GM12865 (cell line): Measurements from ENCODE around the gene ZNF747.
A peak's percentile ranks its signal among the peaks of the same experiment; 100 is the strongest.

Experiments
- DNase-seq: peaks from one replicate; pipeline ENCODE4 v3.0.0; 2010; ENCODE audit warnings: low read depth
- H3K4me3 ChIP-seq: 2 replicates; pipeline ENCODE4 v1.5.1; 2011; ENCODE audit warnings: mild to moderate bottlenecking, low read depth, low read length, control low read depth
- TF ChIP-seq, protein P1 (sequence below): IDR thresholded peaks from 2 replicates; pipeline ENCODE4 v1.5.1; 2011; ENCODE audit warnings: low read length, control low read depth, low read depth, inconsistent platforms; ENCODE audit not compliant: insufficient read depth; ENCODE audit errors: missing control alignments

The ZNF747 gene

DNA sequence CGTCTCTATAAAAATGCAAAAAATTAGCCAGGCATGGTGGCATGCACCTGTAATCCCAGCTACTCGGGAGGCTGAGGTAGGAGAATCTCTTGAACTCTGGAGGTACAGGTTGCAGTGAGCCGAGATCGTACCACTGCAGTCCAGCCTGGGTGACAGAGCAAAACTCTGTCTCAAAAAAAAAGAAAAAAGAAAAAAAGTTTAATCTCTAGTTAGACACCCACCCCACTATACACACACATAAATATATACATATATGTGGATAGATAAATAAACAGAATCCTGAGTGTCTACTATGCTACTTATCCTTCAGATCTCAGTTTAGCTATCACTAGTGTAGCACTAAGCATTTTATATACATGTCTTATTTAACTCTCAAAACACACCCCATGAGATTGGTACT is 43.4 kb downstream of the ZNF747 start:
- TF ChIP-seq, protein P1, sequence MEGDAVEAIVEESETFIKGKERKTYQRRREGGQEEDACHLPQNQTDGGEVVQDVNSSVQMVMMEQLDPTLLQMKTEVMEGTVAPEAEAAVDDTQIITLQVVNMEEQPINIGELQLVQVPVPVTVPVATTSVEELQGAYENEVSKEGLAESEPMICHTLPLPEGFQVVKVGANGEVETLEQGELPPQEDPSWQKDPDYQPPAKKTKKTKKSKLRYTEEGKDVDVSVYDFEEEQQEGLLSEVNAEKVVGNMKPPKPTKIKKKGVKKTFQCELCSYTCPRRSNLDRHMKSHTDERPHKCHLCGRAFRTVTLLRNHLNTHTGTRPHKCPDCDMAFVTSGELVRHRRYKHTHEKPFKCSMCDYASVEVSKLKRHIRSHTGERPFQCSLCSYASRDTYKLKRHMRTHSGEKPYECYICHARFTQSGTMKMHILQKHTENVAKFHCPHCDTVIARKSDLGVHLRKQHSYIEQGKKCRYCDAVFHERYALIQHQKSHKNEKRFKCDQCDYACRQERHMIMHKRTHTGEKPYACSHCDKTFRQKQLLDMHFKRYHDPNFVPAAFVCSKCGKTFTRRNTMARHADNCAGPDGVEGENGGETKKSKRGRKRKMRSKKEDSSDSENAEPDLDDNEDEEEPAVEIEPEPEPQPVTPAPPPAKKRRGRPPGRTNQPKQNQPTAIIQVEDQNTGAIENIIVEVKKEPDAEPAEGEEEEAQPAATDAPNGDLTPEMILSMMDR = no peak
- DNase-seq = no peak
- no peak overlapping the region for H3K4me3 ChIP-seq

DNA sequence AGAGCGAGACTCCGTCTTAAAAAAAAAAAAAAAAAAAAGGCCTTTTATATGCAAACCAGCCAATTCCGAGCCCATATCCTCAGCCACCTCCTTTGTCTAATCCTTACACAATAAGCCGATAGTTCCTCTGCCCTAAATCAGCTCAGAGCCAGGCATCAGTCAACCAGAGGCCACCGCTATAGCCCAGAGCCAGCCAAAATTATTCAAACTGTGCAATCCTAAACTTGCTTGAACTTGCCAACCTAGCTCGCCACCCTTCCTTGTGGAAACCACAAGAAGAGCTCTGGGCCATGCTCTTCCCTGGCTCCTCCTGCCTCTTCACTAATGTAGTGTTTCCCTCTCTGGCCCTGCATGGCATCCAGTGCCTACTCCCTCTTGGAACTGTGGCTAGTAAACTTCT is 44.4 kb downstream of the ZNF747 start:
- H3K4me3 ChIP-seq = no peak overlapping the region
- DNase-seq = no peak
- TF ChIP-seq, protein P1 = no peak

DNA sequence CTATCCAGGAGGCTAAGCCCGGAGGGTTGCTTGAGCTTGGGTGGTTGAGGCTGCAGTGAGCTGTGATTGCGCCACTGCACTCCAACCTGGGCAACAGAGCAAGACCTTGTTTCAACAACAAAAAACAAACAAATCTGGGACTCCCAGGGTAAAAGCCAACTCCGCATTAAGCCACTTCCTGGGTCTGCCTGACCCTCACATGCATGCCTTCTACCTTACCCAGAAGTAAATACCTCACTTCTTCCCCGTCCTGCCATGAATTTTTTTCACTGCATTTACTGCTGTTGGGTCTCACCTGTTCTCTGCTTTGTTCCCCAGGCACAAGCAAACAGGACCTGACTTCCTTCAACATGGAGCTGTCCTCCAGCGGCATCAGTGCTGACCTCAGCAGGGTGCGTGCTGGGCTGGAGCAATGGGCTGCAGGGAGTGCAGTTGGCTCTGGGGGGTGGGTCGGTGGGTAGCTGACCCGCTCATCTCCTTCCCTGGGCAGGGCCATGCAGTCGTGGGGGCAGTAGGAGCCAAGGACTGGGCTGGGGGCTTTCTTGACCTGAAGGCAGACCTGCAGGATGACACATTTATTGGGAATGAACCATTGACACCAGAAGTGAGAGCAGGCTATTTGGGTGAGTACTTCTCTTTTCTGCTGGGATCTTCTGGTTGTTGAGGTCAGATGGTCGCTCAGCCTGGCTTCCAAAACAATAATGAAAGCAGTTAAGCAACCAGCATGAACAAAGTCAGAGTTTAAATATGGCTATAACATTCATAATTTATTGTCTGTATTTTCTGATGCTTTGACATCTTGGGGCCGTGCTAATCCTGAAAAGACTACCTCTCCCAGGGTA is 45.7 kb downstream of the ZNF747 start:
- no peak overlapping the region for H3K4me3 ChIP-seq
- TF ChIP-seq, protein P1 = no peak
- no peak for DNase-seq

DNA sequence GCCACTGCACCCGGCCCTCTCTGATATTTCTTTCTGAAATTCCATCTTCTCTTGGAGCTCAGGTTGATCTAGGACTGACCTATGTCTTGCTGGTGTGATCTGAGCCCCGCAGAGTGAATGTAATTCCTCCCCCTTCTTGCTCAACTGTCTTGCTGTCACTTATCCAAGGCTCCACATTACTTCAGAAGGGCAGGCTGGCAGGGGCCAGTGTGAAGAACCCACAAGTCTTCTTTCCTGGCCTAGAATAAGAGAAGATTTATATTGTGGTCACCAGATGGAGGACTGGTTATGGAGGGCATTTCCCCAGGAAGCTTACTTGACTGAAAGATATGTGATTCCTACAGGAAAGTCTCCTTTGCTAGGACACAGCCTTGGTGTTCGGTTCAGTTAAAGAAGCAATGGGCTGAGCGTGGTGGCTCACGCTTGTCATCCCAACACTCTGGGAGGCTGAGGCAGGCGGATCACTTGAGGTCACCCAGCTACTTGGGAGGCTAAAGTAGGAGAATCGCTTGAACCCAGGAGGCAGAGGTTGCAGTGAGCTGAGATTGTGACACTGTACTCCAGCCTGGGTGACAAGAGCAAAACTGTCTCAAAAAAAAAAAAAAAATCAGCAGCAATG is 48.7 kb downstream of the ZNF747 start:
- DNase-seq = no peak
- no peak overlapping the region for H3K4me3 ChIP-seq
- TF ChIP-seq, protein P1 = no peak

DNA sequence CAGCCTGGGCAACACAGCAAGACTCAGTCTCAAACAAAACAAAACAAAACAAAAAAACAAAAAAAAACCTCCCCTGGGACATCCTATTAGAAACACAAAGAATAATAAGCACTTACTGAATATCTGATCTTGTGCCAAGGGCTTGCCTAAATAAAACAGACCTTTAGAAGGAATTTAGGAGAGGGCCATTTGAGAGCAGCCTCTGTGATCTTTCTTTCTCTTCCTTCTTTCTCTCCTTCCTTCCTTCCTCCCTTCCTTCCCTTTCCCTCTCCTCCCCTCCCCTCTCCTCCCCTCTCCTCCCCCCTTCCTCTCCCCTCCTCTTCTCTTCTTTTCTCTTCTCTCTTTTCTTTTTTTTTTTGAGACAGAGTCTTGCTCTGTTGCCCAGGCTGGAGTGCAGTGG is 49.8 kb downstream of the ZNF747 start:
- TF ChIP-seq, protein P1 = no peak
- H3K4me3 ChIP-seq = no peak overlapping the region
- DNase-seq = no peak

DNA sequence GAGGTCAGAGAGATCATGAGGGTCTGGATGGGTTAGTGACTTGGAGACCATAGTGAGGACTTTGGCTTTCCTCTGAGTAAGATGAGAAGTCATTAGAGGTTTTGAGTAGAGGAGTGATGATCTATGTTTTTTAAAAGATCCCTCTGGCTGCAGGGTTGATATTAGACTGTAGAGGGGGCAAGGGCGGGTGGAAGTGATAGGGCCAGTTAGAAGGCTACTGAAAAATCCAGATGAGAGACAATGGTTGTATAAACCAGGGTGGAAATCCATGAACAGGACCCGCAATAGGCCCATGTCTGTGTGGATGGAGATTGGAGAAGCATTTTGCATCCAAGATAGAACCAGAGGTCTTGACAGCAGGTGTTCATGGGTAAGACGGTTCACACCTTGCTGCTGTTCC is 52.3 kb downstream of the ZNF747 start:
- TF ChIP-seq, protein P1 = peak; percentile 12
- H3K4me3 ChIP-seq = no peak overlapping the region
- DNase-seq = no peak
